ENCODE data around the gene FOXL3. TPM values are rescaled to one million over a fixed set of nuclear protein-coding genes. Genes with fewer than 3 reads are reported as not detected.

The FOXL3 gene
- total and polyA plus RNA-seq, 2 donors (not counting 1 experiment from before 2014, with no cell fraction given) = not detected

GRCh38 chr7:332020-332517, 42.1 kb downstream of the FOXL3 start:
- peaks cover 25% of the 10 kb centered on the region for H3K27me3 Mint-ChIP-seq
- H3K4me3 ChIP-seq (ENCODE audit: control extremely low read depth in 1 of 5, extremely low read depth in 1 of 5, insufficient read depth in 1 of 5, low read depth in 2 of 5, low read length in 4 of 5) = no peak overlapping the region
- no peaks in the 10 kb centered on the region for H3K36me3 ChIP-seq (replicated peaks in 1 of 2; ENCODE audit: control extremely low read depth in 1 of 2, control insufficient read depth in 1 of 2, extremely low read depth in 1 of 2, insufficient read depth in 2 of 2, low read length in 1 of 2)
- intact Hi-C loops (cut with micrococcal nuclease) = no loop called here
- H3K27ac Mint-ChIP-seq = no peak overlapping the region
- no peak overlapping the region for H3K27ac ChIP-seq (ENCODE audit: low read length in 2 of 2)
- H3K9me3 Mint-ChIP-seq (ENCODE audit: insufficient read depth) = peaks cover 8% of the 10 kb centered on the region
- peaks cover 0 to 6% of the 10 kb centered on the region in 2 donors for H3K4me1 ChIP-seq (ENCODE audit: control insufficient read depth in 2 of 2, insufficient read depth in 2 of 2, low read length in 2 of 2)
- TF ChIP-seq CTCF (IDR thresholded peaks at IDR 0.05) (no peak), EZH2 (IDR thresholded peaks at IDR 0.05; ENCODE audit: borderline replicate concordance, insufficient read depth, low read depth, low read length, poor library complexity, severe bottlenecking) (no peak)
- no peak overlapping the region for H3K9ac ChIP-seq (ENCODE audit: low read length)
- H2AFZ ChIP-seq (ENCODE audit: insufficient read depth, low read depth, low read length, poor library complexity, severe bottlenecking) = no peak overlapping the region
- no peak overlapping the region for H3K4me2 ChIP-seq (replicated peaks; ENCODE audit: low read depth, low read length, poor library complexity, severe bottlenecking)
- peaks cover 0 to 3% (median 0%) of the 10 kb centered on the region in 3 donors for H3K9me3 ChIP-seq (ENCODE audit: control extremely low read depth in 1 of 3, control insufficient read depth in 2 of 3, insufficient read depth in 1 of 3, low read length in 2 of 3)
- no peaks in the 10 kb centered on the region for H3K79me2 ChIP-seq (ENCODE audit: control insufficient read depth, insufficient read depth, low read length)
- DNase-seq (no peak), ATAC-seq (ENCODE audit: low read depth) (no peak)
- ChIA-PET POLR2A (interaction anchor here (0.5 kb wide), 1 partner anchor 578 kb away, joined by 4 read pairs; no protein-coding TSS in a partner anchor), CTCF (interaction anchor here (0.8 to 1.8 kb wide), 4 partner anchors 11 to 444 kb away, joined by 3 to 7 read pairs (median 4); no protein-coding TSS in a partner anchor)
- no peak overlapping the region for H3K4me3 Mint-ChIP-seq
- H4K20me1 ChIP-seq (ENCODE audit: control insufficient read depth, insufficient read depth, low read length, poor library complexity, severe bottlenecking) = no peaks in the 10 kb centered on the region
- peaks cover 3% of the 10 kb centered on the region for H3K4me1 Mint-ChIP-seq
- 82% methylated on average over 19 of the region's 23 CpGs for WGBS (ENCODE audit: insufficient coverage)
- peaks cover 0 to 17% (median 0%) of the 10 kb centered on the region in 4 experiments for H3K27me3 ChIP-seq (replicated peaks in 1 of 4; ENCODE audit: control extremely low read depth in 1 of 4, control insufficient read depth in 3 of 4, insufficient read depth in 4 of 4, low read length in 3 of 4)

- TF ChIP-seq EZH2 (IDR thresholded peaks at IDR 0.05; ENCODE audit: borderline replicate concordance, insufficient read depth, low read depth, low read length, poor library complexity, severe bottlenecking) = no peak
- TF ChIP-seq CTCF (IDR thresholded peaks at IDR 0.05) = peak; percentile 60
- Histone ChIP-seq H3K79me2 (ENCODE audit: control insufficient read depth, insufficient read depth, low read length) (no peaks in the 10 kb centered on the region), H3K9ac (ENCODE audit: low read length) (peak overlapping the region; percentile 26), H3K4me3 (ENCODE audit: control extremely low read depth in 1 of 5, extremely low read depth in 1 of 5, insufficient read depth in 1 of 5, low read depth in 2 of 5, low read length in 4 of 5) (peak overlapping the region in 3 of 5 experiments; percentile 12 to 32 (median 20)), H2AFZ (ENCODE audit: insufficient read depth, low read depth, low read length, poor library complexity, severe bottlenecking) (peak overlapping the region; percentile 75), H3K4me1 (ENCODE audit: control insufficient read depth in 2 of 2, insufficient read depth in 2 of 2, low read length in 2 of 2) (peaks cover 0 to 6% of the 10 kb centered on the region in 2 donors), H3K4me2 (replicated peaks; ENCODE audit: low read depth, low read length, poor library complexity, severe bottlenecking) (peak overlapping the region; percentile 80), H3K27ac (ENCODE audit: low read length in 2 of 2) (no peak overlapping the region), H3K27me3 (replicated peaks in 1 of 4; ENCODE audit: control extremely low read depth in 1 of 4, control insufficient read depth in 3 of 4, insufficient read depth in 4 of 4, low read length in 3 of 4) (peaks cover 0 to 17% (median 0%) of the 10 kb centered on the region in 4 experiments), H3K36me3 (replicated peaks in 1 of 2; ENCODE audit: control extremely low read depth in 1 of 2, control insufficient read depth in 1 of 2, extremely low read depth in 1 of 2, insufficient read depth in 2 of 2, low read length in 1 of 2) (no peaks in the 10 kb centered on the region), H3K9me3 (ENCODE audit: control extremely low read depth in 1 of 3, control insufficient read depth in 2 of 3, insufficient read depth in 1 of 3, low read length in 2 of 3) (peaks cover 0 to 3% (median 0%) of the 10 kb centered on the region in 3 donors), H4K20me1 (ENCODE audit: control insufficient read depth, insufficient read depth, low read length, poor library complexity, severe bottlenecking) (no peaks in the 10 kb centered on the region)
- DNase-seq (peak; percentile 74), ATAC-seq (ENCODE audit: low read depth) (peak; percentile 64)
- H3K27me3 Mint-ChIP-seq = peaks cover 25% of the 10 kb centered on the region
- peaks cover 3% of the 10 kb centered on the region for H3K4me1 Mint-ChIP-seq
- no peak overlapping the region for H3K27ac Mint-ChIP-seq
- peaks cover 8% of the 10 kb centered on the region for H3K9me3 Mint-ChIP-seq (ENCODE audit: insufficient read depth)
- WGBS (ENCODE audit: insufficient coverage) = 14% methylated on average over 57 of the region's 57 CpGs
- CTCF ChIA-PET = interaction anchor here (0.8 to 1.4 kb wide), 3 partner anchors 11 to 443 kb away, joined by 3 to 6 read pairs (median 5); no protein-coding TSS in a partner anchor
- POLR2A ChIA-PET = no interaction called here
- no peak overlapping the region for H3K4me3 Mint-ChIP-seq
- intact Hi-C loops (cut with micrococcal nuclease) = no loop called here
Observed at GRCh38 chr7:332646-333392, 42.8 kb downstream of the FOXL3 start.
